Measurements from ENCODE around the gene TGM6.

The TGM6 gene

GRCh38 chr20:2480381-2480780 is 99.7 kb downstream of the TGM6 start:
- Histone ChIP-seq H3K4me1 (ENCODE audit: control insufficient read depth, insufficient read depth, low read length) (no peaks in the 10 kb centered on the region), H3K27me3 (ENCODE audit: control insufficient read depth, insufficient read depth, low read length, poor library complexity, severe bottlenecking) (no peaks in the 10 kb centered on the region), H3K9me3 (ENCODE audit: control insufficient read depth, low read length) (no peaks in the 10 kb centered on the region), H3K27ac (ENCODE audit: insufficient read depth, low read depth, low read length, poor library complexity, severe bottlenecking) (no peak overlapping the region), H3K4me3 (ENCODE audit: insufficient read depth, low read depth, low read length) (no peak overlapping the region), H3K36me3 (ENCODE audit: control insufficient read depth, insufficient read depth, low read length) (peaks cover 5% of the 10 kb centered on the region)
- WGBS, 2 experiments, result 96 to 98% methylated on average over 2 of the region's 2 CpGs
